Mesothelial cell of epicardium (in vitro differentiated cells): ENCODE results near the gene SYT17. TPM values are rescaled to one million over a fixed set of nuclear protein-coding genes. Genes with fewer than 3 reads are reported as not detected.
A peak's percentile ranks its signal among the peaks of the same experiment; 100 is the strongest.

Experiments
- DNase-seq, 2 experiments: peaks; one replicate each; pipeline ENCODE4 v3.0.0; 2021; ENCODE audit warnings: low spot score in 2 of 2; ENCODE audit not compliant: unreplicated experiment in 2 of 2
- H3K27ac Mint-ChIP-seq: 2 replicates; pipeline ENCODE4 v1.8.0; 2021; ENCODE audit warnings: mixed read lengths
- H3K27me3 Mint-ChIP-seq: 2 replicates; pipeline ENCODE4 v1.8.0; 2021; ENCODE audit warnings: low read depth, mixed read lengths
- H3K36me3 Mint-ChIP-seq: 2 replicates; pipeline ENCODE4 v1.8.0; 2021; ENCODE audit warnings: mixed read lengths
- H3K4me1 Mint-ChIP-seq: 2 replicates; pipeline ENCODE4 v1.8.0; 2021; ENCODE audit warnings: mixed read lengths
- H3K4me3 Mint-ChIP-seq: 2 replicates; pipeline ENCODE4 v1.8.0; 2021; ENCODE audit warnings: mild to moderate bottlenecking, moderate library complexity, mixed read lengths
- H3K9me3 Mint-ChIP-seq: 2 replicates; pipeline ENCODE4 v1.8.0; 2021; ENCODE audit warnings: mixed read lengths
- total RNA-seq: library from RNA; stranded (reverse); gene quantifications from 3 replicates; pipeline ENCODE4 v1.2.1, GENCODE V29; 2021
- TF ChIP-seq, protein P1 (sequence below): fragments of 200-600 bp; sonication (generic); IDR thresholded peaks from one replicate; pipeline ENCODE4 v1.5.0; 2021; ENCODE audit warnings: antibody characterized with exemption; ENCODE audit not compliant: unreplicated experiment

SYT17 gene
- total RNA-seq, 1 donor from 2014 or later = 7.4 TPM

DNA sequence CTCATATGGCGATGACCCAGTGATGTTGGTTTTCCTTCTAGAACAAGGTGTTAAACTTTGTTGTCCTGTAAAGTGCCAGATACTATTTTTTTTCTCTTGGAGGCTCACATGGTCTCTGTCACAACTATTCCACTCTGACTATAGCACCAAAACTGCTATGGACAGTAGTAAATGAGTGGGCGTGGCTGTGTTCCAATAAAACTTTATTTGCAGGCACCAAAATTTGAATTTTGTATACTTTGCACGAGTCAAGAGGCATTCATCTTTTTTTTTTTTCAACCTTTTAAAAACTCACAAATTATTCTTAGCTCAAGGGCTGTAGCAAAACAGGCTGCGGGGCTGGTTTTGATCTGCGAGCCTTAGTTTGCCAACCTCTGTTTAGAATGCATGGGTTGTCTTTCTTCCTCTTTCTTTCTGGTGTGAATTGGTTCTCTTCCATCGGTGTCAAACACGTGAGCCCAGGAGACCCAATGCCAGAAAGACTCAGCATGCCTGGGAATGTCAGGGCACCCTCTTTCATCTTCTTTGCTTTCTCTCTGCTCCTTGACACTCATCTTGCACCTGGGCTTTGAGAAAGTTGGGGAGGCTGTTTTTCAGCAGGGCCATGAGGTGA, 2.1 kb downstream of the SYT17 start:
- Mint-ChIP-seq H3K36me3 (no peaks in the 10 kb centered on the region), H3K27ac (no peak overlapping the region), H3K9me3 (no peaks in the 10 kb centered on the region), H3K4me1 (peaks cover 10% of the 10 kb centered on the region), H3K27me3 (peaks cover 38% of the 10 kb centered on the region), H3K4me3 (peak overlapping the region; percentile 61)
- TF ChIP-seq, protein P1, sequence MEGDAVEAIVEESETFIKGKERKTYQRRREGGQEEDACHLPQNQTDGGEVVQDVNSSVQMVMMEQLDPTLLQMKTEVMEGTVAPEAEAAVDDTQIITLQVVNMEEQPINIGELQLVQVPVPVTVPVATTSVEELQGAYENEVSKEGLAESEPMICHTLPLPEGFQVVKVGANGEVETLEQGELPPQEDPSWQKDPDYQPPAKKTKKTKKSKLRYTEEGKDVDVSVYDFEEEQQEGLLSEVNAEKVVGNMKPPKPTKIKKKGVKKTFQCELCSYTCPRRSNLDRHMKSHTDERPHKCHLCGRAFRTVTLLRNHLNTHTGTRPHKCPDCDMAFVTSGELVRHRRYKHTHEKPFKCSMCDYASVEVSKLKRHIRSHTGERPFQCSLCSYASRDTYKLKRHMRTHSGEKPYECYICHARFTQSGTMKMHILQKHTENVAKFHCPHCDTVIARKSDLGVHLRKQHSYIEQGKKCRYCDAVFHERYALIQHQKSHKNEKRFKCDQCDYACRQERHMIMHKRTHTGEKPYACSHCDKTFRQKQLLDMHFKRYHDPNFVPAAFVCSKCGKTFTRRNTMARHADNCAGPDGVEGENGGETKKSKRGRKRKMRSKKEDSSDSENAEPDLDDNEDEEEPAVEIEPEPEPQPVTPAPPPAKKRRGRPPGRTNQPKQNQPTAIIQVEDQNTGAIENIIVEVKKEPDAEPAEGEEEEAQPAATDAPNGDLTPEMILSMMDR = no peak
- DNase-seq = no peak

DNA sequence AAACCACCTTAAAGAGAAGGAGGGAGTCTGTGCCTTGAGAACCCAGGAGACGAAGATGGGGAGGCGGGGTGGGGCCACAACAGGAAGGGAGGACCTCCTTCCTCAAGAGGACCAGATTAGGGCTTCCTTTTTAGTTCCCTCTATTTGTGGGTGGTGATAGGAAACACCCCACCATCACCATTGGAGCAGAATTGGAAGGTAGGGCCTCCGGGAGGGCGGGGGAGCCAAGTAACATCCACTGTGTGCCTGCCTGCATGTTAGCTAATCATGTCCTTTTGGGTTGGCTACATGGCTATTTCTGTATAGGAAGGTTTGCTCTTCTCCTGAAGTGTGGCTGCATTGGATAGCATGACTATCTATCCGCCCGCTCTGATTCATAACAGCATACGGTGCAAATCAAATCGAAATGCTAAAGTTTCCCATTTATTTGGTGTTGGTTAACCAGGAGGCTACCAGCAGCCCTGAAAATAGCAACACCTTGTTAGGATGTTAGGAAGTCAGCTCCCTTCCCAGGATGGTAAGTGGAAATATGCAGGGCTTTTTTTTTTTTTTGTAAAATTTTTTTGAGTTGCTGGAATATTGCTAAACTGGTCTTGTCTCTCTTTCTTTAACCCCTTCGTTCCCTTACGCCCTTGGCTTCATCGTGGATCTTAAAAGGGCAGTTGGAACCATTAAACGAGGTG, 4.2 kb downstream of the SYT17 start:
- Mint-ChIP-seq H3K27me3 (peaks cover 38% of the 10 kb centered on the region), H3K4me1 (peaks cover 8% of the 10 kb centered on the region), H3K4me3 (no peak overlapping the region), H3K36me3 (peaks cover 4% of the 10 kb centered on the region), H3K27ac (no peak overlapping the region), H3K9me3 (no peaks in the 10 kb centered on the region)
- TF ChIP-seq, protein P1 = no peak
- DNase-seq = no peak

- no peaks in the 10 kb centered on the region for H3K9me3 Mint-ChIP-seq
- no peak overlapping the region for H3K27ac Mint-ChIP-seq
- no peak overlapping the region for H3K4me3 Mint-ChIP-seq
- H3K4me1 Mint-ChIP-seq = peaks cover 8% of the 10 kb centered on the region
- peaks cover 4% of the 10 kb centered on the region for H3K36me3 Mint-ChIP-seq
- no peak for DNase-seq
- TF ChIP-seq, protein P1 = no peak
- peaks cover 35% of the 10 kb centered on the region for H3K27me3 Mint-ChIP-seq
Measured at GRCh38 chr16:19173059-19173458, 5.0 kb downstream of the SYT17 start.

DNA sequence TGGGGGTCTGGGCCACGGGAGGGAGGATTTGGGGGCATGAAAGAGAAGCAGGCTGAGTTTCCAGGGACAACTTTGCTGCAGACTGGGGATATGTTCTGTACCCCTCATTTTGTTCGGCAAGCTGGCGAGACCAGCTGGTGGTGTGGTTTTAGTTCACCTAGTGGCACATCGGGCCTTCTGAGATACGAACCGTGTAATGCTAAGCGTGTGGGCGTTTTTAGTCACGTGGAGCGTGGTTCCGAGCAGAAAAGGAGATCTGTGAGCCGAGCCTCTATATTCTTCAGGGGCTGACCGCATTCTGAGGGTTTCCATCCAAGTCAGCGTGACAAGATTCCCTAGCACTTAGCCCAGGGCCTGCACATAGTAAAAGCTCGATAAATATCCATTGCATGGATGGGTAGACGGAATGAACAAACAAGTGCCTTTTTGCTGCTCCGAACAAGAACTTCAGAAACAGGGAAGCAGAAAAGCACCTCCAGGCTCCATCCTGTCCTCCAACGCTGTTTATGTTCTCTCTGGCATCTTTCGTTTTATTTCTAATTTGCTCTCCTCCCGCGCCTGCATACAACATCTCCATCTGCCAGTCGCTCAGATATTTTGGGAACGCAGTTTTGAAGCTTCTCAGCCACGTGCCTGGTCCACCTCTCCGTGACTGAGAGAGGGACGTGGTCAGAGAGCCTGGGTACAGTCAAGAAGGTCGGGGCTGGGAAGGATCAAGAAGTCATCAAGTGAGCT, 5.8 kb downstream of the SYT17 start:
- peaks cover 8% of the 10 kb centered on the region for H3K4me1 Mint-ChIP-seq
- DNase-seq = no peak
- peaks cover 4% of the 10 kb centered on the region for H3K36me3 Mint-ChIP-seq
- no peak overlapping the region for H3K27ac Mint-ChIP-seq
- TF ChIP-seq, protein P1 = no peak
- H3K9me3 Mint-ChIP-seq = no peaks in the 10 kb centered on the region
- H3K27me3 Mint-ChIP-seq = peaks cover 33% of the 10 kb centered on the region
- H3K4me3 Mint-ChIP-seq = no peak overlapping the region

GRCh38 chr16:19174478-19174877, 6.4 kb downstream of the SYT17 start:
- Mint-ChIP-seq H3K27ac (no peak overlapping the region), H3K4me3 (no peak overlapping the region), H3K27me3 (peaks cover 30% of the 10 kb centered on the region), H3K4me1 (peaks cover 6% of the 10 kb centered on the region), H3K36me3 (peaks cover 4% of the 10 kb centered on the region), H3K9me3 (no peaks in the 10 kb centered on the region)
- no peak for DNase-seq
- TF ChIP-seq, protein P1 = no peak
